ENCODE measurements around the gene TMEM52. TPM values are rescaled to one million over a fixed set of nuclear protein-coding genes. Genes with fewer than 3 reads are reported as not detected.

TMEM52 gene
- total RNA-seq, 2 experiments from 2014 or later, result not detected

- H3K4me1 Mint-ChIP-seq, result peaks cover 11% of the 10 kb centered on the region
- ChIA-PET CTCF (interaction anchor here (1.4 to 2.0 kb wide), 2 partner anchors 12 to 38 kb away, joined by 3 to 9 read pairs; no protein-coding TSS in a partner anchor), POLR2A (no interaction called here)
- no peak for DNase-seq
- no peaks in the 10 kb centered on the region for H3K27me3 Mint-ChIP-seq
- no peaks in the 10 kb centered on the region for H3K9me3 Mint-ChIP-seq
- no peaks in the 10 kb centered on the region for H3K36me3 Mint-ChIP-seq (ENCODE audit: low read depth)
- peak overlapping the region; percentile 13 for H3K27ac Mint-ChIP-seq
- no peak overlapping the region for H3K4me3 Mint-ChIP-seq
Measured at GRCh38 chr1:1921459-1921862, 2.4 kb upstream of the TMEM52 start.

- H3K4me3 Mint-ChIP-seq, result no peak overlapping the region
- ChIA-PET CTCF (interaction anchor here (0.8 to 2.0 kb wide), 2 partner anchors 9 to 12 kb away, joined by 3 to 9 read pairs; no protein-coding TSS in a partner anchor), POLR2A (no interaction called here)
- peak overlapping the region; percentile 13 for H3K27ac Mint-ChIP-seq
- H3K36me3 Mint-ChIP-seq (ENCODE audit: low read depth), result no peaks in the 10 kb centered on the region
- no peak for DNase-seq
- H3K9me3 Mint-ChIP-seq, result no peaks in the 10 kb centered on the region
- peaks cover 11% of the 10 kb centered on the region for H3K4me1 Mint-ChIP-seq
- H3K27me3 Mint-ChIP-seq, result no peaks in the 10 kb centered on the region
Measured at GRCh38 chr1:1920608-1921458, 1.8 kb upstream of the TMEM52 start.

- ChIA-PET CTCF (interaction anchor here (0.8 to 2.0 kb wide), 2 partner anchors 10 to 11 kb away, joined by 3 to 9 read pairs; no protein-coding TSS in a partner anchor), POLR2A (interaction anchor here (0.8 kb wide), 1 partner anchor 213 kb away, joined by 3 read pairs; no protein-coding TSS in a partner anchor)
- no peak for DNase-seq
- Mint-ChIP-seq H3K27ac (no peak overlapping the region), H3K9me3 (no peaks in the 10 kb centered on the region), H3K4me3 (no peak overlapping the region), H3K36me3 (ENCODE audit: low read depth) (no peaks in the 10 kb centered on the region), H3K4me1 (peaks cover 11% of the 10 kb centered on the region), H3K27me3 (no peaks in the 10 kb centered on the region)
Measured at GRCh38 chr1:1920057-1920607, 1.1 kb upstream of the TMEM52 start.

- POLR2A ChIA-PET, result interaction anchor here (0.8 kb wide), 1 partner anchor 214 kb away, joined by 3 read pairs; no protein-coding TSS in a partner anchor
- peak; percentile 100 for DNase-seq
- no peaks in the 10 kb centered on the region for H3K9me3 Mint-ChIP-seq
Measured at GRCh38 chr1:1919304-1920056, 401 bp upstream of the TMEM52 start.

GRCh38 chr1:1917995-1918900, 831 bp downstream of the TMEM52 start:
- H3K27me3 Mint-ChIP-seq, result no peaks in the 10 kb centered on the region
- ChIA-PET CTCF (interaction anchor here (1.9 kb wide), 1 partner anchor 9 kb away, joined by 9 read pairs; no protein-coding TSS in a partner anchor), POLR2A (no interaction called here)
- no peak overlapping the region for H3K27ac Mint-ChIP-seq
- no peaks in the 10 kb centered on the region for H3K36me3 Mint-ChIP-seq (ENCODE audit: low read depth)
- H3K9me3 Mint-ChIP-seq, result no peaks in the 10 kb centered on the region
- DNase-seq, result no peak
- peak overlapping the region; percentile 43 for H3K4me3 Mint-ChIP-seq
- peaks cover 11% of the 10 kb centered on the region for H3K4me1 Mint-ChIP-seq

More at GRCh38 chr1:1919304-1920056, 401 bp upstream of the TMEM52 start:
- no peaks in the 10 kb centered on the region for H3K27me3 Mint-ChIP-seq
- peak overlapping the region; percentile 83 for H3K27ac Mint-ChIP-seq
- peaks cover 11% of the 10 kb centered on the region for H3K4me1 Mint-ChIP-seq
- peak overlapping the region; percentile 63 for H3K4me3 Mint-ChIP-seq
- H3K36me3 Mint-ChIP-seq (ENCODE audit: low read depth), result no peaks in the 10 kb centered on the region
- CTCF ChIA-PET, result no interaction called here

GRCh38 chr1:1917304-1917976, 1.6 kb downstream of the TMEM52 start:
- no peaks in the 10 kb centered on the region for H3K36me3 Mint-ChIP-seq (ENCODE audit: low read depth)
- H3K9me3 Mint-ChIP-seq, result no peaks in the 10 kb centered on the region
- DNase-seq, result no peak
- H3K4me1 Mint-ChIP-seq, result peaks cover 11% of the 10 kb centered on the region
- H3K27me3 Mint-ChIP-seq, result no peaks in the 10 kb centered on the region
- ChIA-PET POLR2A (no interaction called here), CTCF (interaction anchor here (1.9 kb wide), 1 partner anchor 9 kb away, joined by 9 read pairs; no protein-coding TSS in a partner anchor)
- H3K4me3 Mint-ChIP-seq, result peak overlapping the region; percentile 43
- H3K27ac Mint-ChIP-seq, result no peak overlapping the region

GRCh38 chr1:1916851-1917251, 2.2 kb downstream of the TMEM52 start:
- H3K9me3 Mint-ChIP-seq, result no peaks in the 10 kb centered on the region
- peaks cover 11% of the 10 kb centered on the region for H3K4me1 Mint-ChIP-seq
- no peaks in the 10 kb centered on the region for H3K36me3 Mint-ChIP-seq (ENCODE audit: low read depth)
- DNase-seq, result no peak
- ChIA-PET CTCF (interaction anchor here (0.5 to 1.9 kb wide), 2 partner anchors 8 to 143 kb away, joined by 3 to 9 read pairs; no protein-coding TSS in a partner anchor), POLR2A (no interaction called here)
- H3K4me3 Mint-ChIP-seq, result no peak overlapping the region
- H3K27ac Mint-ChIP-seq, result no peak overlapping the region
- H3K27me3 Mint-ChIP-seq, result no peaks in the 10 kb centered on the region

GRCh38 chr1:1915911-1916840, 2.9 kb downstream of the TMEM52 start:
- Mint-ChIP-seq H3K4me3 (no peak overlapping the region), H3K4me1 (peaks cover 11% of the 10 kb centered on the region), H3K27me3 (no peaks in the 10 kb centered on the region), H3K9me3 (no peaks in the 10 kb centered on the region), H3K36me3 (ENCODE audit: low read depth) (no peaks in the 10 kb centered on the region), H3K27ac (no peak overlapping the region)
- POLR2A ChIA-PET, result no interaction called here
- DNase-seq, result no peak
- CTCF ChIA-PET, result interaction anchor here (0.5 kb wide), 1 partner anchor 142 kb away, joined by 3 read pairs; no protein-coding TSS in a partner anchor

- Mint-ChIP-seq H3K36me3 (ENCODE audit: low read depth) (no peaks in the 10 kb centered on the region), H3K4me3 (no peak within 1 kb of the TSS), H3K27me3 (no peaks in the 10 kb centered on the region), H3K9me3 (no peaks in the 10 kb centered on the region), H3K4me1 (peaks cover 10% of the 10 kb centered on the region), H3K27ac (no peak within 1 kb of the TSS)
- CTCF ChIA-PET, result no interaction called here
- POLR2A ChIA-PET, result no interaction called here
- no peak for DNase-seq
Measured at GRCh38 chr1:1914971-1915692, 3.9 kb downstream of the TMEM52 start, which contains the start of gene CALML6. CALML6 (plus strand) TSS chr1:1915260; CDS start chr1:1915281, 21 bp downstream.

GRCh38 chr1:1914101-1914970, 4.7 kb downstream of the TMEM52 start:
- POLR2A ChIA-PET, result no interaction called here
- H3K27me3 Mint-ChIP-seq, result no peaks in the 10 kb centered on the region
- no peak overlapping the region for H3K4me3 Mint-ChIP-seq
- CTCF ChIA-PET, result no interaction called here
- H3K27ac Mint-ChIP-seq, result no peak overlapping the region
- peaks cover 14% of the 10 kb centered on the region for H3K4me1 Mint-ChIP-seq
- H3K36me3 Mint-ChIP-seq (ENCODE audit: low read depth), result no peaks in the 10 kb centered on the region
- DNase-seq, result no peak
- H3K9me3 Mint-ChIP-seq, result no peaks in the 10 kb centered on the region
